GM12878 (cell line): ENCODE data around the gene SNRPA1. TPM values are rescaled to one million over a fixed set of nuclear protein-coding genes. Genes with fewer than 3 reads are reported as not detected.

Source experiments
- ATAC-seq: fragments of 200-7000 bp; cut with Tn5 transposase; 3 replicates; pipeline ENCODE4 v1.9.1; 2020; ENCODE audit warnings: mild to moderate bottlenecking, moderate library complexity
- BruUV-seq: library from RNA; stranded (reverse); fragments of 400-500 nt; replicated peaks from 2 replicates; lab custom pipeline; 2021; lab: Mats Ljungman, UMichigan
- CTCF ChIA-PET: fragments of 300-600 bp; sonication (Branson Sonifier 250); formaldehyde crosslinking; extraction: SDS; loops from one replicate; lab custom pipeline; 2021; ENCODE audit warnings: inconsistent platforms; lab: Yijun Ruan, JAX
- POLR2A ChIA-PET: fragments of 350-600 bp; formaldehyde crosslinking; extraction: SDS; loops from one replicate; lab custom pipeline; 2021; ENCODE audit warnings: inconsistent platforms; lab: Charles Lee
- RAD21 ChIA-PET: fragments of 300-600 bp; sonication (Branson Sonifier 250); formaldehyde crosslinking; loops from one replicate; lab custom pipeline; 2023; ENCODE audit warnings: antibody characterized with exemption; ENCODE audit not compliant: unreplicated experiment; lab: Charles Lee
- SMC1A ChIA-PET: fragments of 300-600 bp; sonication (Branson Sonifier 250); formaldehyde crosslinking; loops from one replicate; lab custom pipeline; 2023; ENCODE audit not compliant: unreplicated experiment, uncharacterized antibody; lab: Charles Lee
- DNase-seq: peaks from one replicate; pipeline ENCODE4 v3.0.0-alpha.2; 2011; ENCODE audit warnings: low read depth, low spot score
- FAIRE-seq: peaks from 3 replicates; lab custom pipeline; 2011; peaks lifted over from hg19 to GRCh38; lab: Jason Lieb, UNC
- H2AFZ ChIP-seq: 2 replicates; pipeline ENCODE4 v1.6.0; 2011; ENCODE audit warnings: low read depth, low read length, control low read depth; ENCODE audit not compliant: control insufficient read depth
- H3K27ac ChIP-seq: 2 replicates; pipeline ENCODE4 v1.5.1; 2011; ENCODE audit warnings: control low read depth; ENCODE audit not compliant: control insufficient read depth, insufficient read depth
- H3K27me3 ChIP-seq, 2 experiments: replicated peaks in 1 of 2; 2 replicates each; pipeline versions ENCODE4 v1.6.0 to v1.6.1; 2011; ENCODE audit warnings: low read length in 1 of 2; ENCODE audit not compliant: control insufficient read depth in 2 of 2, insufficient read depth in 2 of 2
- H3K36me3 ChIP-seq, 2 experiments: 2 replicates each; pipeline ENCODE4 v1.5.1; 2011; ENCODE audit warnings: low read length in 1 of 2; ENCODE audit not compliant: control insufficient read depth in 2 of 2, insufficient read depth in 2 of 2
- H3K4me1 ChIP-seq: 2 replicates; pipeline ENCODE4 v1.6.1; 2011; ENCODE audit warnings: mild to moderate bottlenecking, low read length, moderate library complexity, mixed read lengths; ENCODE audit not compliant: control insufficient read depth, insufficient read depth
- H3K4me2 ChIP-seq: 2 replicates; pipeline ENCODE4 v1.6.0; 2011; ENCODE audit warnings: control low read depth; ENCODE audit not compliant: control insufficient read depth, insufficient read depth
- H3K4me3 ChIP-seq: fragments of 200-600 bp; sonication (generic); 2 replicates; pipeline ENCODE4 v1.5.1; 2016
- H3K79me2 ChIP-seq: 2 replicates; pipeline ENCODE4 v1.6.0; 2011; ENCODE audit warnings: low read length; ENCODE audit not compliant: control insufficient read depth, insufficient read depth
- H3K9ac ChIP-seq: 2 replicates; pipeline ENCODE4 v1.8.0; 2011; ENCODE audit warnings: low read length, control low read depth, mixed read lengths; ENCODE audit not compliant: control insufficient read depth, insufficient read depth
- H3K9me3 ChIP-seq: replicated peaks from 3 replicates; pipeline ENCODE4 v1.5.1; 2011; ENCODE audit warnings: mild to moderate bottlenecking, low read length; ENCODE audit not compliant: control insufficient read depth, insufficient read depth
- H4K20me1 ChIP-seq: 2 replicates; pipeline ENCODE4 v1.6.0; 2011; ENCODE audit not compliant: control insufficient read depth, insufficient read depth
- CHD2 ChIP-seq: IDR thresholded peaks from 2 replicates; pipeline ENCODE4 v1.6.1; 2011; ENCODE audit warnings: low read depth, low read length, improper control_type of control experiment, borderline replicate concordance
- DPF2 ChIP-seq: fragments of 450-650 bp; IDR thresholded peaks from 2 replicates; pipeline ENCODE4 v1.6.1; 2017; ENCODE audit warnings: mild to moderate bottlenecking
- ETV6 ChIP-seq, 2 experiments: fragments of 450-650 bp in 1 of 2; IDR thresholded peaks in 1 of 2; conservative IDR thresholded peaks in 1 of 2; 2 replicates each; pipeline ENCODE4 v1.6.1; 2014; ENCODE audit warnings: antibody characterized with exemption in 1 of 2, borderline replicate concordance in 1 of 2, low read depth in 1 of 2, mild to moderate bottlenecking in 1 of 2, moderate library complexity in 1 of 2
- HCFC1 ChIP-seq: fragments of 150-350 bp; IDR thresholded peaks from 2 replicates; pipeline ENCODE4 v1.6.1; 2014; ENCODE audit warnings: low read length
- PAX8 ChIP-seq: fragments of 450-650 bp; IDR thresholded peaks from 2 replicates; pipeline ENCODE4 v1.6.1; 2017; ENCODE audit warnings: mild to moderate bottlenecking, moderate library complexity
- PML ChIP-seq: IDR thresholded peaks from 2 replicates; pipeline ENCODE4 v1.6.1; 2012; ENCODE audit warnings: low read length, inconsistent platforms
- SMAD5 ChIP-seq: IDR thresholded peaks from 2 replicates; pipeline ENCODE4 v1.6.1; 2016; ENCODE audit warnings: antibody characterized with exemption, low read depth
- YY1 ChIP-seq: IDR thresholded peaks from 2 replicates; pipeline ENCODE4 v1.6.1; 2011; ENCODE audit warnings: low read depth, mild to moderate bottlenecking, low read length
- ZNF207 ChIP-seq: fragments of 450-650 bp; IDR thresholded peaks from 2 replicates; pipeline ENCODE4 v1.6.1; 2014; ENCODE audit warnings: antibody characterized with exemption, mild to moderate bottlenecking, borderline replicate concordance
- ZNF274 ChIP-seq: IDR thresholded peaks from one replicate; pipeline ENCODE4 v1.8.0; 2011; ENCODE audit not compliant: insufficient read length, insufficient read depth
- WGBS: methylation state at CpG from one replicate; pipeline ENCODE4 v1.1.6; 2016; ENCODE audit warnings: low lambda C conversion rate; ENCODE audit not compliant: insufficient replicate concordance, insufficient coverage; ENCODE audit errors: missing lambda C conversion rate; 5-methylcytosine and 5-hydroxymethylcytosine counted together
- in situ Hi-C: fragments of 300-500 bp; cut with MboI; formaldehyde crosslinking; loops from 9 replicates; pipeline ENCODE4 v1.14.3; 2018; ENCODE audit warnings: mixed read lengths
- intact Hi-C: fragments of 100-400 bp; cut with micrococcal nuclease; formaldehyde crosslinking; loops from one replicate; pipeline ENCODE4 v1.14.2; 2022; ENCODE audit not compliant: unreplicated experiment
- polyA plus RNA-seq, 11 experiments: library from polyadenylated mRNA; depleted of rRNA in 4 of 11; unstranded in 6 of 11; stranded (reverse) in 5 of 11; fragments of >200 nt; fragmentation: Nextera tagmentation in 4 of 11; fragmentation: Illumina TruSeq in 1 of 11; extraction: Ambion mirVana in 4 of 11; extraction: Trizol in 1 of 11; gene quantifications; 1 replicate in 1 of 11; 2 replicates in 10 of 11; pipeline versions ENCODE4 v1.2.1 to v1.2.3, GENCODE V29; 2011 to 2016; ENCODE audit warnings: inconsistent platforms in 2 of 11, missing spikeins in 2 of 11, low read depth in 1 of 11
- total RNA-seq, 4 experiments: library from RNA; depleted of rRNA in 3 of 4; stranded (reverse); fragments of >200 nt in 3 of 4; fragmentation: Illumina TruSeq in 1 of 4; extraction: Trizol in 1 of 4; gene quantifications; 2 replicates each; pipeline versions ENCODE4 v1.2.1 to v1.2.3, GENCODE V29; 2013 to 2021
- TF ChIP-seq, protein P1 (sequence below): fragments of 450-650 bp; IDR thresholded peaks from 2 replicates; pipeline ENCODE4 v1.6.1; 2016; ENCODE audit warnings: mild to moderate bottlenecking
- TF ChIP-seq, protein P2 (sequence below): fragments of 150-350 bp; IDR thresholded peaks from 2 replicates; pipeline ENCODE4 v1.6.1; 2016; ENCODE audit warnings: low read depth, low read length
- TF ChIP-seq, protein P3 (sequence below): fragments of 450-650 bp; IDR thresholded peaks from 2 replicates; pipeline ENCODE4 v1.6.1; 2018; ENCODE audit warnings: borderline replicate concordance, mild to moderate bottlenecking; ENCODE audit not compliant: partially characterized antibody
- TF ChIP-seq, protein P4 (sequence below): fragments of 450-650 bp; IDR thresholded peaks from 2 replicates; pipeline ENCODE4 v1.6.1; 2016; ENCODE audit warnings: mild to moderate bottlenecking
- TF ChIP-seq, protein P5 (sequence below): IDR thresholded peaks from 2 replicates; pipeline ENCODE4 v1.6.1; 2012; ENCODE audit warnings: low read depth, low read length, improper control_type of control experiment

SNRPA1 gene
- total and polyA plus RNA-seq, 10 of the 15 experiments (the other 5 are each of a cell fraction or from before 2014, with no cell fraction given): 59.9 to 267 (median 161) TPM

DNA sequence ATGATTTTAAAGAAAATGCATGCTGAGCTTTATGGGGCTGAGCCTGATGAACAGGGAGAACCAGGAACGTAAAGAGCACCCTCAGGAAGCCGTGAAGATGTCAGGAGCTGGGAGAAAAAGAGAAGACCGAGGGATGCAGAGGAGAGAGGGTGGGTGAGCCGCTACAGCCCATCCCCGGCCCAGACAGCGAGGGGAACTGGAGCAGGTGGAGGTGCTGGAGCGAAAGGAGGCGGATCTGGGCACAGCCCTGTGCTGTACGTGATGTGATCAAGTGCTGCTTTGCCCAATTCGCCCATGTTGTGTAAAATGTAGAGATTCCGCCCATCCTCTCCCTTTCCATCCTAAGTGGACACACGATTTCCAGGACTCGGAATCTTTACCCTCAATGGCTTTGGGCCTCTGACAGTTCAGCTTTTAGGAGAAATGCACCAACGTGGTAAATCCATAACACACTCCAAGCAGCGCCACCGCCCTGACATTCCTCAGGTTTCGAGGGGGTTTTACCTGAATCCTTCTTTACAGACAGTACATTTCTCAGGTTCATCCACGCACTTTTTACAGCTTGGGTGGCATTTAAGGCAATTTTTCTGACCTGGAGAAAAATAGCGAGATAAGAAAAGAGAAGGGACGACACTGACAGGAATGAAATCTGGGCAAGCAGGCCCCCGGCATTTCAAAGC lies 27.1 kb upstream of the SNRPA1 start:
- ChIA-PET RAD21 (no interaction called here), CTCF (interaction anchor here (1.0 kb wide), 1 partner anchor 15 kb away, joined by 3 read pairs; no protein-coding TSS in a partner anchor), POLR2A (no interaction called here), SMC1A (no interaction called here)
- DNase-seq (no peak), ATAC-seq (no peak), FAIRE-seq (no peak)
- no TSS peak for BruUV-seq
- no peak overlapping the region for H3K27ac ChIP-seq
- H3K79me2 ChIP-seq: no peaks in the 10 kb centered on the region
- no peak overlapping the region for H3K4me2 ChIP-seq
- in situ Hi-C loops: no loop called here
- no peak overlapping the region for H2AFZ ChIP-seq
- no peaks in the 10 kb centered on the region for H3K4me1 ChIP-seq
- TF ChIP-seq SMAD5 (no peak), DPF2 (no peak), PAX8 (no peak), ZNF207 (no peak), ETV6 (conservative IDR thresholded peaks at IDR 0.05 in 1 of 2, IDR thresholded peaks at IDR 0.05 in 1 of 2; ENCODE audit: borderline replicate concordance in 1 of 2, low read depth in 1 of 2) (no peak), PML (no peak), CHD2 (no peak), HCFC1 (no peak), YY1 (no peak), ZNF274 (no peak)
- TF ChIP-seq, protein P1, sequence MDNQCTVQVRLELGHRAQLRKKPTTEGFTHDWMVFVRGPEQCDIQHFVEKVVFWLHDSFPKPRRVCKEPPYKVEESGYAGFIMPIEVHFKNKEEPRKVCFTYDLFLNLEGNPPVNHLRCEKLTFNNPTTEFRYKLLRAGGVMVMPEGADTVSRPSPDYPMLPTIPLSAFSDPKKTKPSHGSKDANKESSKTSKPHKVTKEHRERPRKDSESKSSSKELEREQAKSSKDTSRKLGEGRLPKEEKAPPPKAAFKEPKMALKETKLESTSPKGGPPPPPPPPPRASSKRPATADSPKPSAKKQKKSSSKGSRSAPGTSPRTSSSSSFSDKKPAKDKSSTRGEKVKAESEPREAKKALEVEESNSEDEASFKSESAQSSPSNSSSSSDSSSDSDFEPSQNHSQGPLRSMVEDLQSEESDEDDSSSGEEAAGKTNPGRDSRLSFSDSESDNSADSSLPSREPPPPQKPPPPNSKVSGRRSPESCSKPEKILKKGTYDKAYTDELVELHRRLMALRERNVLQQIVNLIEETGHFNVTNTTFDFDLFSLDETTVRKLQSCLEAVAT: no peak
- TF ChIP-seq, protein P2, sequence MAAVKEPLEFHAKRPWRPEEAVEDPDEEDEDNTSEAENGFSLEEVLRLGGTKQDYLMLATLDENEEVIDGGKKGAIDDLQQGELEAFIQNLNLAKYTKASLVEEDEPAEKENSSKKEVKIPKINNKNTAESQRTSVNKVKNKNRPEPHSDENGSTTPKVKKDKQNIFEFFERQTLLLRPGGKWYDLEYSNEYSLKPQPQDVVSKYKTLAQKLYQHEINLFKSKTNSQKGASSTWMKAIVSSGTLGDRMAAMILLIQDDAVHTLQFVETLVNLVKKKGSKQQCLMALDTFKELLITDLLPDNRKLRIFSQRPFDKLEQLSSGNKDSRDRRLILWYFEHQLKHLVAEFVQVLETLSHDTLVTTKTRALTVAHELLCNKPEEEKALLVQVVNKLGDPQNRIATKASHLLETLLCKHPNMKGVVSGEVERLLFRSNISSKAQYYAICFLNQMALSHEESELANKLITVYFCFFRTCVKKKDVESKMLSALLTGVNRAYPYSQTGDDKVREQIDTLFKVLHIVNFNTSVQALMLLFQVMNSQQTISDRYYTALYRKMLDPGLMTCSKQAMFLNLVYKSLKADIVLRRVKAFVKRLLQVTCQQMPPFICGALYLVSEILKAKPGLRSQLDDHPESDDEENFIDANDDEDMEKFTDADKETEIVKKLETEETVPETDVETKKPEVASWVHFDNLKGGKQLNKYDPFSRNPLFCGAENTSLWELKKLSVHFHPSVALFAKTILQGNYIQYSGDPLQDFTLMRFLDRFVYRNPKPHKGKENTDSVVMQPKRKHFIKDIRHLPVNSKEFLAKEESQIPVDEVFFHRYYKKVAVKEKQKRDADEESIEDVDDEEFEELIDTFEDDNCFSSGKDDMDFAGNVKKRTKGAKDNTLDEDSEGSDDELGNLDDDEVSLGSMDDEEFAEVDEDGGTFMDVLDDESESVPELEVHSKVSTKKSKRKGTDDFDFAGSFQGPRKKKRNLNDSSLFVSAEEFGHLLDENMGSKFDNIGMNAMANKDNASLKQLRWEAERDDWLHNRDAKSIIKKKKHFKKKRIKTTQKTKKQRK: no peak
- TF ChIP-seq, protein P3, sequence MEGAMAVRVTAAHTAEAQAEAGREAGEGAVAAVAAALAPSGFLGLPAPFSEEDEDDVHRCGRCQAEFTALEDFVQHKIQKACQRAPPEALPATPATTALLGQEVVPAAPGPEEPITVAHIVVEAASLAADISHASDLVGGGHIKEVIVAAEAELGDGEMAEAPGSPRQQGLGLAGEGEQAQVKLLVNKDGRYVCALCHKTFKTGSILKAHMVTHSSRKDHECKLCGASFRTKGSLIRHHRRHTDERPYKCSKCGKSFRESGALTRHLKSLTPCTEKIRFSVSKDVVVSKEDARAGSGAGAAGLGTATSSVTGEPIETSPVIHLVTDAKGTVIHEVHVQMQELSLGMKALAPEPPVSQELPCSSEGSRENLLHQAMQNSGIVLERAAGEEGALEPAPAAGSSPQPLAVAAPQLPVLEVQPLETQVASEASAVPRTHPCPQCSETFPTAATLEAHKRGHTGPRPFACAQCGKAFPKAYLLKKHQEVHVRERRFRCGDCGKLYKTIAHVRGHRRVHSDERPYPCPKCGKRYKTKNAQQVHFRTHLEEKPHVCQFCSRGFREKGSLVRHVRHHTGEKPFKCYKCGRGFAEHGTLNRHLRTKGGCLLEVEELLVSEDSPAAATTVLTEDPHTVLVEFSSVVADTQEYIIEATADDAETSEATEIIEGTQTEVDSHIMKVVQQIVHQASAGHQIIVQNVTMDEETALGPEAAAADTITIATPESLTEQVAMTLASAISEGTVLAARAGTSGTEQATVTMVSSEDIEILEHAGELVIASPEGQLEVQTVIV: no peak
- TF ChIP-seq, protein P4, sequence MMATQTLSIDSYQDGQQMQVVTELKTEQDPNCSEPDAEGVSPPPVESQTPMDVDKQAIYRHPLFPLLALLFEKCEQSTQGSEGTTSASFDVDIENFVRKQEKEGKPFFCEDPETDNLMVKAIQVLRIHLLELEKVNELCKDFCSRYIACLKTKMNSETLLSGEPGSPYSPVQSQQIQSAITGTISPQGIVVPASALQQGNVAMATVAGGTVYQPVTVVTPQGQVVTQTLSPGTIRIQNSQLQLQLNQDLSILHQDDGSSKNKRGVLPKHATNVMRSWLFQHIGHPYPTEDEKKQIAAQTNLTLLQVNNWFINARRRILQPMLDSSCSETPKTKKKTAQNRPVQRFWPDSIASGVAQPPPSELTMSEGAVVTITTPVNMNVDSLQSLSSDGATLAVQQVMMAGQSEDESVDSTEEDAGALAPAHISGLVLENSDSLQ: no peak
- TF ChIP-seq, protein P5, sequence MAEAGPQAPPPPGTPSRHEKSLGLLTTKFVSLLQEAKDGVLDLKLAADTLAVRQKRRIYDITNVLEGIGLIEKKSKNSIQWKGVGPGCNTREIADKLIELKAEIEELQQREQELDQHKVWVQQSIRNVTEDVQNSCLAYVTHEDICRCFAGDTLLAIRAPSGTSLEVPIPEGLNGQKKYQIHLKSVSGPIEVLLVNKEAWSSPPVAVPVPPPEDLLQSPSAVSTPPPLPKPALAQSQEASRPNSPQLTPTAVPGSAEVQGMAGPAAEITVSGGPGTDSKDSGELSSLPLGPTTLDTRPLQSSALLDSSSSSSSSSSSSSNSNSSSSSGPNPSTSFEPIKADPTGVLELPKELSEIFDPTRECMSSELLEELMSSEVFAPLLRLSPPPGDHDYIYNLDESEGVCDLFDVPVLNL: no peak
- H3K36me3 ChIP-seq: no peaks in the 10 kb centered on the region
- no peaks in the 10 kb centered on the region for H3K9me3 ChIP-seq
- H4K20me1 ChIP-seq: no peaks in the 10 kb centered on the region
- intact Hi-C loops: no loop called here
- no peak overlapping the region for H3K4me3 ChIP-seq
- WGBS: 32% methylated on average over 21 of the region's 21 CpGs
- H3K9ac ChIP-seq: no peak overlapping the region
- peaks cover 6% of the 10 kb centered on the region in 2 experiments for H3K27me3 ChIP-seq
